ENCODE results near the gene ARG2. TPM values are rescaled to one million over a fixed set of nuclear protein-coding genes. Genes with fewer than 3 reads are reported as not detected.

The ARG2 gene
- total and polyA plus RNA-seq, 9 of the 15 experiments (the other 6 are each of a cell fraction or from before 2014, with no cell fraction given), result 6.2 to 75.0 (median 17.8) TPM

- TF ChIP-seq, protein P1, sequence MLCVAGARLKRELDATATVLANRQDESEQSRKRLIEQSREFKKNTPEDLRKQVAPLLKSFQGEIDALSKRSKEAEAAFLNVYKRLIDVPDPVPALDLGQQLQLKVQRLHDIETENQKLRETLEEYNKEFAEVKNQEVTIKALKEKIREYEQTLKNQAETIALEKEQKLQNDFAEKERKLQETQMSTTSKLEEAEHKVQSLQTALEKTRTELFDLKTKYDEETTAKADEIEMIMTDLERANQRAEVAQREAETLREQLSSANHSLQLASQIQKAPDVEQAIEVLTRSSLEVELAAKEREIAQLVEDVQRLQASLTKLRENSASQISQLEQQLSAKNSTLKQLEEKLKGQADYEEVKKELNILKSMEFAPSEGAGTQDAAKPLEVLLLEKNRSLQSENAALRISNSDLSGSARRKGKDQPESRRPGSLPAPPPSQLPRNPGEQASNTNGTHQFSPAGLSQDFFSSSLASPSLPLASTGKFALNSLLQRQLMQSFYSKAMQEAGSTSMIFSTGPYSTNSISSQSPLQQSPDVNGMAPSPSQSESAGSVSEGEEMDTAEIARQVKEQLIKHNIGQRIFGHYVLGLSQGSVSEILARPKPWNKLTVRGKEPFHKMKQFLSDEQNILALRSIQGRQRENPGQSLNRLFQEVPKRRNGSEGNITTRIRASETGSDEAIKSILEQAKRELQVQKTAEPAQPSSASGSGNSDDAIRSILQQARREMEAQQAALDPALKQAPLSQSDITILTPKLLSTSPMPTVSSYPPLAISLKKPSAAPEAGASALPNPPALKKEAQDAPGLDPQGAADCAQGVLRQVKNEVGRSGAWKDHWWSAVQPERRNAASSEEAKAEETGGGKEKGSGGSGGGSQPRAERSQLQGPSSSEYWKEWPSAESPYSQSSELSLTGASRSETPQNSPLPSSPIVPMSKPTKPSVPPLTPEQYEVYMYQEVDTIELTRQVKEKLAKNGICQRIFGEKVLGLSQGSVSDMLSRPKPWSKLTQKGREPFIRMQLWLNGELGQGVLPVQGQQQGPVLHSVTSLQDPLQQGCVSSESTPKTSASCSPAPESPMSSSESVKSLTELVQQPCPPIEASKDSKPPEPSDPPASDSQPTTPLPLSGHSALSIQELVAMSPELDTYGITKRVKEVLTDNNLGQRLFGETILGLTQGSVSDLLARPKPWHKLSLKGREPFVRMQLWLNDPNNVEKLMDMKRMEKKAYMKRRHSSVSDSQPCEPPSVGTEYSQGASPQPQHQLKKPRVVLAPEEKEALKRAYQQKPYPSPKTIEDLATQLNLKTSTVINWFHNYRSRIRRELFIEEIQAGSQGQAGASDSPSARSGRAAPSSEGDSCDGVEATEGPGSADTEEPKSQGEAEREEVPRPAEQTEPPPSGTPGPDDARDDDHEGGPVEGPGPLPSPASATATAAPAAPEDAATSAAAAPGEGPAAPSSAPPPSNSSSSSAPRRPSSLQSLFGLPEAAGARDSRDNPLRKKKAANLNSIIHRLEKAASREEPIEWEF (CRISPR knock-in tag; IDR thresholded peaks at IDR 0.05), result peak; percentile 28; the same call in 1 of the 2 replicates
- TF ChIP-seq NRF1 (conservative IDR thresholded peaks at IDR 0.05 in 1 of 2, IDR thresholded peaks at IDR 0.05 in 1 of 2) (0 out of 4 replicates have a peak, but pooled peaks of 1 of the 2 experiments have one; percentile 23), GMEB1 (CRISPR knock-in tag; IDR thresholded peaks at IDR 0.05) (no peak), ZNF354B (CRISPR knock-in tag; IDR thresholded peaks at IDR 0.05) (no peak), PBX2 (CRISPR knock-in tag; IDR thresholded peaks at IDR 0.05; ENCODE audit: low read depth) (no peak), PBX2 (tag; conservative IDR thresholded peaks at IDR 0.05; ENCODE audit: low read depth) (peak; percentile 50), USF2 (CRISPR knock-in tag; IDR thresholded peaks at IDR 0.05) (no peak), FOSL1 (tag; conservative IDR thresholded peaks at IDR 0.05) (0 out of 2 replicates have a peak, but pooled peaks have one; percentile 12), DACH1 (IDR thresholded peaks at IDR 0.05; ENCODE audit: partially characterized antibody) (peak; percentile 17), SRSF7 (optimal IDR thresholded peaks at IDR 0.05; ENCODE audit: low read depth, low read length) (no peak), FIP1L1 (IDR thresholded peaks at IDR 0.05; ENCODE audit: low read depth, low read length, poor library complexity, severe bottlenecking) (no peak), CBFA2T2 (conservative IDR thresholded peaks at IDR 0.05) (no peak)
- TF ChIP-seq, protein P2, sequence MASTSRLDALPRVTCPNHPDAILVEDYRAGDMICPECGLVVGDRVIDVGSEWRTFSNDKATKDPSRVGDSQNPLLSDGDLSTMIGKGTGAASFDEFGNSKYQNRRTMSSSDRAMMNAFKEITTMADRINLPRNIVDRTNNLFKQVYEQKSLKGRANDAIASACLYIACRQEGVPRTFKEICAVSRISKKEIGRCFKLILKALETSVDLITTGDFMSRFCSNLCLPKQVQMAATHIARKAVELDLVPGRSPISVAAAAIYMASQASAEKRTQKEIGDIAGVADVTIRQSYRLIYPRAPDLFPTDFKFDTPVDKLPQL (IDR thresholded peaks at IDR 0.05; ENCODE audit: extremely low read depth, insufficient read length), result peak; percentile 37
Measured at GRCh38 chr14:67694791-67695393, 75.2 kb downstream of the ARG2 start (continued).
